Brain pericyte (primary cell): ENCODE data around the gene TNFRSF8.
"Not testable (repeated sequence)": the region's sequence is repeated elsewhere in the genome, so short reads cannot be mapped to it uniquely, and the experiment has no call there.

Experiments used
- DNase-seq: peaks from one replicate; pipeline ENCODE4 v3.0.0-alpha.2; 2012; ENCODE audit warnings: low read depth, low spot score

Gene TNFRSF8

DNA sequence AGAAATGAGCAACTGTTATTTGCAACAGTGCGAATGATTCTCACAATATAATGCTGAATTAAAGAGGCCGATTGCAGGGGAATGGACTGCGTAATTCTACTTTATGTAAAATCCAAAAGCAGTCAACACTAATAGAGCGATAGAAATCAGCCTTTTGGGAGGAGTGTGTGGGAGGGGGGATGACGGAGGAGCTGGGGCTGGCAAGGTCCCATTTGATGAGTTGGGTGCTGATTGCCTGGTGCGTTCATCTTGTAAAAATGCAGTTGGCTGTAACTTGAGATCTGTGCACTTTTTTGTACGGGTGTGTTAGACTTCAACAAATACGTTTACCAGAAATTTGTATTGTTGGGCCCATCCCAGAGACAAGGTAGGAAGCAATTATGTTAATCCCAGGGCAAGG lies 20.7 kb downstream of the TNFRSF8 start:
- no peak for DNase-seq

DNA sequence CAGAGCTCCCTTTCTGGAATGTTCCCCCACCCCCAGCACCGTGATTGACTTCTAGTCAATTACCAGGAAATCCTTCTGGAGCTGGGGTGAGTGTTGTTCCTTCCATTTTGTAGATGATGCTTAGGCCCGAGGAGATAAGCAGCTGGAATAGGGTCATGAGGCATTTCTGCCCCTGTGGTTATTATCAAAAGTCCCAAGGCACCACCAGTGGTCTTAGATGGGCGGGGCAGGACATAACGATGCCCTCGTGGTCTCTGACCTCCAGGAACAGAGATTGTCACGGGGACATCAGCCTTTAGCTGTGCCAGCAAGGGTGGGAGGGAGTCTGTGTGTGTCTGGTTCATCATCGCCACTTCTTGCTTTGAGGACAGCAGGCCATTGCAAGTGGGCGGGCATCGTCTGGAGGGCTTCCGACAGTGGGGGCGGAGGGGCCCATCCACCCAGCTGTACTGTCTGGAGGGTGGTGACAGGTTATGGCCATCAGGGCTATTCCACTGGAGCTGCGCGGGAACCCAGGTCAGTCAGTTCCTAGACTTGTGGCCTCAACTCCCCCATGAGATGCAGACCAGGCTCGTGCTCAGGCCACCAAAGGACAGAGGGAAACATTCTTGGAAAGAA lies 22.6 kb downstream of the TNFRSF8 start:
- no peak for DNase-seq

DNA sequence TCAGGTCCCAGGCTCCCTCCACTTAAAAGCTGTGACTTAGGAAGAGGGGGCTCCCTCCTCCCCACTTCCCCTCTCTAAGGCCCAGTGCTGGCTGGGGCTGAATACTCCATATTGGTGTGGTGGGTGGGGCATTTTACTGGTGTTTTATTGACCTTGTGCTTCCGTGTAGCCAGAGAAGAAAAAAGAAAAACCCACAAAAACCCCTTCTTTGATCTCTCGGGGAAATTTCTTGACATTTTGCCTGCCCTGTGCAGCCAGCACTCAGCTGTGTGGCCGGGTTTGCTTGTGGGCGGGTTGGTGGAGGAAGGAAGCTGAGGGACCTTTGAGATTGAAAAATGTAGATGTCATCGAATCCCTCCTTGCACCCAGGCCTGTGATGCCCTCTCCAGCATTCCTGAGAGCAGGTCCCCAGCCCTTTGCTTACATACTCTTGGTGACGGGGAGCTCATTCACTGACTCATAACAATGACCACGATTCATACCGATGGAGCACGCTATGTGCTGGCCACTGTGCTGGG lies 24.8 kb downstream of the TNFRSF8 start:
- DNase-seq = no peak

DNA sequence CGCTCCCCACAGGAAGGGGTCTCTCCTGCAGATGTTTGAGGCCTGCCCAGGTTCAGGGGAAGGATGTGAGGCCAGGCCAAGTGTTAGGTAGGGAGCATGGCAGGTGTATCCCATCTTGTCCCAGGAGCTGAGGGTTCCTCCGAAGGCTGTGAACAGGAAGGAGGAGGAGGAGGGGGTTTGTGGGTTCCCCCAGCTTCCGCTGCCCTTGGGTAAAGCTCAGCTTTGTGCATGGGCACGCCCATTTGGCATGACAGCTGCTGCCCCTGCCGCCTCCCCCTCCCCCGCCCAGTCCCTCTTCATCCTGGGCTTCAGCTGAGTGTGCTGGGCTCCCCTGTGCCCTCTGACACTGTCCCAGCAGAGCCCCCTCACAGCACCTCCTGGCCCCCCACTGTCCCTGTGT lies 25.5 kb downstream of the TNFRSF8 start:
- DNase-seq = no peak

DNA sequence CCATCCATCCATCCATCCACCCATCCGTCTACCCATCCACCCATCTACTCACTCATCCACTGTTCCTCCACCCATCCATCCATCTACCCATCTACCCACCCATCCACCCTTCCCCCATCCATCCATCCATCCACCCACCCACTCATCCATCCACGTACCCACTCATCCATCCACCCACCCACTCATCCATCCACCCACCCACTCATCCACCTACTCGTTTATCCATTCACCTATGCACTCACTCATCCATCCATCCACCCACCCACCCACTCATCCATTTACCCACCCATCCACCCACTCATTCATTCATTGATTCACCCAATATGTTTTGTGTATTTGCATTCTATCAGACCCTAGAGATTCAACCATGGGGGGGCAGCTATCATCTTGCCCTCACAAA lies 27.2 kb downstream of the TNFRSF8 start:
- no peak for DNase-seq

DNA sequence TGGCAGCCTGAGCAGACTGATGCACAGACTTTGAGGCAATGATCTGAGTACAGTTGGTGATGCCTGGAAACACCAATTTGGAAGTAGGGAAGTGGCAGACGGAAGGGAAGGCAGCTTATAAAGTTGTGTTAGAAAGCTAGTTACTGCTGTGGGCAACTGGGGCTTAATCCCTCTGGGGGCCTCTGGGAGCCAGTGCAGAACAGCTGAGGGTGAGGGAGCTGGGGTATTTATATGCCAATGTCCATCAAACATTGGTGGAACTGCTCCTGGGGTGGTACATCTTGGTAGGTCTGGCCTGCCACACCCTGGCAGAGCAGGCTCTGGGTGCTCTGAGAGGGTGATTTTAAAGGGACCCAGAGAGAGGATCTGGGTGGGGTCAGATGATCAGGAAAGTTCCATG lies 28.1 kb downstream of the TNFRSF8 start:
- DNase-seq = no peak

DNA sequence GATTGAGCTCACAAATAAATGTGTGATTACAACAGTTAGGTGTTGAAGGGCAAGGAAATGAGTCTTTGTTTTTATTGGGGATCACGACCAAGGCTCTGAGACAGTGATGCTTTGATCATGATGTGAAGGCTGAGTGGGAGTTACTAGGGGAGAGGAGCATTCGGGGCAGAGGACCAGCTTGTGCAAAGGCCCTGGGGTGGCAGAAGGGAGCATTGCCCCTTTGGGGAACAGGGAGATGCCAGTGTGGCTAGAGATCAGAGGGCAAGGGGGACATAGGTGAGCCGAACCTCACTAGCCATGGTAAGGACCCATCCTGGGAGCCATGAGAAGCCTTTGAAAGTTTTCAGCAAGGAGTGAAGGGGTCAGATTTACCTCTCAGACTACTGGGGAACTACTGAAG lies 31.1 kb downstream of the TNFRSF8 start:
- DNase-seq = no peak

DNA sequence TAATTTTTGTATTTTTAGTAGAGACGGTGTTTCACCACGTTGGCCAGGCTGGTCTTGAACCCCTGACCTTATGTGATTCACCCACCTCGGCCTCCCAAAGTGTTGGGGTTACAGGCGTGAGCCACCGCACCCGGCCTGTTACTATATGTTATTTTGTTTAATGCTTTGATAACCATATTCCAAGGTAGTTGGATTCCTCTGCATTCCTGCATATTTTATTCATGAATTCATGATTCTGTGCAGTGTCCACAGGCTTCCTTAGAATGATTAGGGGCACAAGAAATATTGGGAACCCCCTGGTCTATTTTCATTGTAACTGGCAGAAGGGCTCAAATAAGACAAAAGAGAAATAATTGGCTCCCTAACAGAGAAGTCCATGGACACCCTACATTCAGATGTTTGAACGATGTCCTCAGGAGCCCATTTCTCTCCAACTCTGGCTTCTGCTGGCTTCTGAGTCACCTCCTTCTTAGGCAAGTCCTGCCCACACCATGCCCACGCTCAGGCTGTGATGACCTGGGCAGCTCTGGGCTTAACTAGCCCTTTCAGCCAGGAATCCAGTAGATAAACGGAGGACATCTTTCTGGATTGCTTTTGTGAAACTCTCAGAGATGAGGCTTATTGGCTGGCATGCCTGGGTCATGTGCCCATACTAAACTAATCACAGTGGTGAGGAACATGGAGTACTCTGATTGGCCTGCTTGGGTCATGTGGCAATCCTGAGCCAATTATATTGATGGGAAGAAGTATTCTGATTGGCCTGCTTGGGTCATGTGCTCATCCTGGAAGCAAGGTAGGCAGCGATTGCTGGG lies 32.6 kb downstream of the TNFRSF8 start:
- no peak for DNase-seq

DNA sequence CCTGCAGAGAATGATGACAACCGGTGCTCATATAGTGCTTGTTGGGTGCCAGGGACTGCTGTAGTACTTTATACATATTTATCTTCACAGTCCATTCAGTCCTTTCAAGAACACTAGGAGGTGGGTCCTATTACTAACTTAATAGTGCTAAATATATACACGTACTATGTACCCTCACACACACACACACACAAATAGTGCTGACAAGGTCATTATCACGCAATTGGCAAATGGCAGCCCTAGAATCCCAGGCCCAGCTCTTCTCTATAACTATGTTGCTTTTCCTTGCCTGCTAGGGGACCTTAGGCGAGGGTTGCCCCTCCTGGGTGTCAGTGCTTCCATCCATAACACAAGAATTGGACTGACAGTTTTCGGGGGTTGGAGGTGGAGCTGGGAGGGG lies 33.5 kb downstream of the TNFRSF8 start:
- DNase-seq = no peak

DNA sequence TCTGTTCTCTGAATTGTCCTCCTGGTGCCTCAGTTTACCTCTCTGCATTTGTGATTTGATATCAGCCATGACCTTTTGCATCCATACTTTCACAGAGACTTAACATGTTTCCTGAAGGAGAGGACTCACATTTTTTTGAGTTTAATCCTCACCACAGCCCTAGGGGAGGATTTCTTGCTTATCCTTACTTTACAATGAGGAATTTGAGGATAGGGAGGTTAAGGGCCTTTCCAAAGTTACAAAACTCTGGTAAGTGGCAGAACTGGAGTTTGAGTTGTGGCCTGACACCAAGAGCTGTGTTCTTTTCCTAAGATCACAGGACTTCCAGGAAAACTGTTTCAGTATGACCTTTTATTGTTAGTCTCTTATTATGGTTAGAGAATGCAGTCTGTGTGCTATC lies 34.2 kb downstream of the TNFRSF8 start:
- no peak for DNase-seq

DNA sequence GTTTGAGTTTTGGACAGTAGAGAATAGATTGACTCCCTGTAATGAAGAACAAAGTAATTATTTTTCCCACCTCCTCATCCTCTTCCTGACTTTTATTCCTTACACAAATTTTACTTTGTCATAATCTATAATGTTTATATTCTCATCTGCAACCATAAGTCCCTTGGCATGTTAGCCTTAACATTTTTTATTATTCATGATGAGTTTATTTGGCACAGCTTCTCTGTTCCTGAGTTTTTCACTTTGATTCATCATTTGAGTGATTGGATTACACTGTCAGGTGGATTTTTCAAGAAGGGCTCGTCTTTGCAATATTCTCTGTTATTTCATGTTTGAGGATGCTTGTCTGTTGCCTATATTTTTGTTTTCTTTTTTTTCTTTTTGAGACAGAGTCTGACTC lies 35.7 kb downstream of the TNFRSF8 start:
- no peak for DNase-seq

DNA sequence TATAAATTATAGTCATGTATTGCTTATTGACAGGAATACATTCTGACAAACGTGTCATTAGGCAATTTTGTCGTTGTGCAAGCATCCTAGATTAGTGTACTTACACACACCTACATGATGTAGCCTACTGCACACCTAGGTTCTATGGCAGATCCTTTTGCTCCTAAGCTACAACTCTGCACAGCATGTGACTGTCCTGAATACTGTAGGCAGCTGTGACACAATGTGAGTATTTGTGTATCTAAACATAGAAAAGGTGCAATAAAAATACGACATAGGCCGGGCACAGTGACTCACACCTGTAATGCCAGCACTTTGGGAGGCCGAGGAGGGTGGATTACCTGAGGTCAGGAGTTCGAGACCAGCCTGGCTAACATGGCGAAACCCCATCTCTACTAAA lies 36.5 kb downstream of the TNFRSF8 start:
- DNase-seq = no peak

DNA sequence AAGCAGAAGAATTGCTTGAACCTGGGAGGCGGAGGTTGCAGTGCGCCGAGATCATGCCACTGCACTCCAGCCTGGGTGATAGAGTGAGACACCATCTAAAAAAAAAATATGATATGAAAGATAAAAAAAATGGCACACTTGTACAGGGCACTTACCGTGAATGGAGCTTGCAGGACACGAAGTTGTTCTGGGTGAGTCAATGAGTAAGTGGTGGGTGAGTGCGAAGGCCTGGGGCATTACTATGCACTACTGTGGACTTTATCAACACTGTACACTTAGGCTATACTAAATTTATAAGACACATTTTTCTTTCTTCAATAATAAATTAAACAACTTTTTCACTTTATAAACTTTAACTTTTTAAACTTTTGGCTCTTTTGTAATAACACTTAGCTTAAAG lies 37.0 kb downstream of the TNFRSF8 start:
- no peak for DNase-seq

DNA sequence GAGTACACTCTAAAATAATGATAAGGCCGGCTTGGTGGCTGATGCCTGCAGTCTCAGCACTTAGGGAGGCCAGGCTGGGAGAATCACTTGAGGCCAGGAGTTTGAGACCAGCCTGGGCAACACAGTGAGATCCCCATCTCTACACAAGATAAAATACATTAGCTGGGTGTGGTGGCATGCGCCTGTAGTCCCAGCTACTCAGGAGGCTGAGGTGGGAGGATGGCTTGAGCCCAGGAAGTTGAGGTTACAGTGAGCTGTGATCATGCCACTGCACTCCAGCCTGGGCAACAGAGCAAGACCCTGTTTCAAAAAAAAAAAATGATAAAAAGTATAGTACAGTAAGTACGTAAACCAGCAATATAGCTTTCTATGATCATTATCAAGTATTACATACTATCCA lies 38.0 kb downstream of the TNFRSF8 start:
- DNase-seq = not testable (repeated sequence)

DNA sequence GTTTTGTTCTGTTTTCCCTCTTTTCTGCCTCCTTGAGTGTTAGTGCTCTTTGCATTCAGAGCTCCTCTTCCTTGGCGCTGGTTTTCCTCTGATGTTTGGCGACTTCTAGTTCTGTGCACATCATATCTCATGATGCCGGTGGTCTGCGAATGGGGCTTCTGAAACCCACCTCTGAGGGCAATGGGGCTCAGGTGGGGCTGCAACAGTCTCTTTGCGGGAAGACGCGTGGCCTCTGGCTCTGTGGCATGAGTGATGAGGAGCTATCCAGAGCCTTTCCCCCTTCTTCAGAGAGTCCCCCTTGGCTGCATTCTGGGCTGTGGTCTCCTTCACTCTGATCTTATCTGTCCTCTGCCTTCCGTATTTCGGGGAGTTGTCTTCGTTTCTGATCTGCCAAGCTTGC lies 39.0 kb downstream of the TNFRSF8 start:
- DNase-seq = no peak

DNA sequence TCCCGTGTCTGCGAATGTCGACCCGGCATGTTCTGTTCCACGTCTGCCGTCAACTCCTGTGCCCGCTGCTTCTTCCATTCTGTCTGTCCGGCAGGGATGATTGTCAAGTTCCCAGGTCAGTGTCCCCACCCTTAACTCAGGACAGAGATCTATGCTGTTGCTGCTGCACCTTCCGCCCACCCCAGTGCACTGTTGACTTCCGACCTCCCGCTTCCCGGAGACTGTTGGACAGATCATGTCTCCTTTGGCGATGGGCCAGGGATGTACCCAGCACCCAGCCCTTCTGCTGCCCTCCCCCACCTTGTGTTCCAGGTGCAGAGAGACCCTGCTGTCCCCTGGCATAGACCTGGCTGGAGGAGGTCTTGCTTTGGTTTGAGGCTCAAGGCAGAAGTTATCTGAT lies 41.3 kb downstream of the TNFRSF8 start:
- no peak for DNase-seq

DNA sequence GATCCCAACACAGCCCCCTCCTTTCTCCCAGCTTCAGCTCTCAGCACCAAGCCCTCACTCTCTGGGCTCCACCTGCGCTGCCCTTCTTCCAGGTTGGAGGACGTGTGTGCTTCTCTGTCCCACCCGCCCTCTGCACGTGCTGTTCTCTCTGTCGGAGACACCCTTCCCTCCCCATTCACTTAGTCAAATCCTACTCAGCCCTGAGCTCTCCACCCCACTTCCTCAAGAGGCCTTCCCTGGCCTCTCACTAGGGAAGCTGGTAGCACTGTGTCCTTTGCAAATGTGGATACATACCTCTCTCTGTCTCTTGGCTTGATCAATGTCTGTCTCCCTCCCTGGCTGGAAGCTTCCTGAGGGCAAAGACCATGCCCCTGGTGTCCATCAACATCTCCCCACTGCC lies 43.0 kb downstream of the TNFRSF8 start:
- DNase-seq = no peak

DNA sequence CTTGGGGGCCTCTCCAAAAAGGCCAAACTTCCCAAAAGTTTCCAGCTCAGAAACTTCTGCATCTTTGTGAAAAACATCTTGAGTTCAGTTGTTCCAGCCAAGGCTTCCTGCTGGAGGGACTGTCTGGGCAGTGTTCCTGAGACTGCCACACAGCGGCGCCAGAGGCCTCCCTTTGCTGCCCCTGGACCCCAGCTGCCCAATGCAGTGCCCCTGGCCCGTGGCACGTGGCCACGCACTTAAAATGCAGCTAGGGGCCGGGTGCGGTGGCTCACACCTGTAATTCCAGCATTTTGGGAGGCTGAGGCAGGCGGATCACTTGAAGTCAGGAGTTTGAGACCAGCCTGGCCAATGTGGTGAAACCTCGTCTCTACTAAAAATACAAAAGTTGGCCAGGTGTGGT lies 43.8 kb downstream of the TNFRSF8 start:
- not testable (repeated sequence) for DNase-seq

DNA sequence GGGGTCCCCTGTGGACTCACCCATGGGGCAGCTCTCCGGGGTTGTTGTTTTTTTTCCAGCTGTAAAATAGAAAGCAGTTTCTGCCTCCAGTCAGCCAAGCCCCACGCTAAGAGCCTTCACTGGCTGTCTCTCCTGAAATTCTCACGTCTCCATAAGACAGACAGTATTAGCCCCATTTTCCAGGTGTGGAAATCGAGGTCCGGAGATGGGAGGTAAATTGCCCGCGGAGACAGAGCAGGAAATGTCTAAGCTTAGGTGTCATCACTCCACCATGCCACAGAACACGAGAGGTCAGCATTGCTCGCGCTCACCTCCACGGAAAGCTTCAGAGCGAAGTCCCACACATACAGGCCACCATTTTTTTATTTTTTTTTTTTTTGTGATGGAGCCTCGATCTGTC lies 44.6 kb downstream of the TNFRSF8 start:
- DNase-seq = no peak

DNA sequence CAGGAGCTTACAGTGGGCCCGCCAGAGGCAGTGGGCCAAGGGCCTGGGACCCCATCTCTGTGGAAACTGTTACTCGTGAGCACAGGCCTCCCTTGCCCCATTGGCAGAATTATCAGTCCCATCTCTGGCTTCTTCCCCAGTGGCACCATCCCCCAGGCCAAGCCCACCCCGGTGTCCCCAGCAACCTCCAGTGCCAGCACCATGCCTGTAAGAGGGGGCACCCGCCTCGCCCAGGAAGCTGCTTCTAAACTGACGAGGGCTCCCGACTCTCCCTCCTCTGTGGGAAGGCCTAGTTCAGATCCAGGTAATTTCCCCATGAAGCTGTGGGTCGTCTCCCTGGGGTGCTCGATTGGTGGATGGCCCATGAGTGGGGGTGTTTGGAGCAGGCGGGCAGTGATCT lies 46.8 kb downstream of the TNFRSF8 start:
- DNase-seq = no peak

DNA sequence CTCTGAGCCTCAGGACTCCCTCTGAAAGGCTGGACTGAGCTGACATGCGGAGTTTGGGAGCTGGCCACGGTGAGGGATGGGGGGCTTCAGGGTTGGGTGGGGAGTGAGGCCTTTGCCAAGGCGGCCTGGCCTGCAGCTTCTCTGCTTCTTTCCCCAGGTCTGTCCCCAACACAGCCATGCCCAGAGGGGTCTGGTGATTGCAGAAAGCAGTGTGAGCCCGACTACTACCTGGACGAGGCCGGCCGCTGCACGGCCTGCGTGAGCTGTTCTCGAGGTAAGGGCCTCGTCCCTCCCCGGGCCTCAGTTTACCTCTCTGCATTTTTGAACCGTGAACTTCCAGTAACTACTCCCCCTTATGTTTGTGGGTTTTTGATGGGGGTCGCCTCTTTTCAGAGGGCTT lies 48.6 kb downstream of the TNFRSF8 start:
- DNase-seq = no peak

DNA sequence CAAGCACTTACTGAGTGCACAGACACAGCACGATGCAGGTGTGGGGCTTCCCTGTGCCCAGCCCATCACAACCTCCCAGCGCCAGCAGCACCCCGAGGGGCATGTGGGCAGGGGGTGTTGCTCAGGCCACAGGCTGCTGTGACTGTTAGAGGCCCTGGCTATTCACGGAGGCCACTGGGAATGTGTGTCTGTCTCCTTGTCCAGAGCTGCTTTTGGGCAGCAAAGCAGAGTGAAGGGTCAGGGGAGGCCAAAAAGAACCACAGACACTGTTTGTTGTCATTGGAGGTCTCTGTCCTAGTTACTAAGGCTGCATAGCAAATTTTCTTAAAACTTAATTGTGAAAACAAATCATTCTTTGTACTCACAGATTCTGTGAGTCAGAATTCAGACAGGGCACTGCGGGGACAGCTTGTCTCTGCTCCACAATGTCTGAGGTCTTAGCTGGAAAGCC lies 49.6 kb downstream of the TNFRSF8 start:
- DNase-seq = no peak
